Measurements from ENCODE around the gene SAMD5. TPM values are rescaled to one million over a fixed set of nuclear protein-coding genes. Genes with fewer than 3 reads are reported as not detected.

SAMD5 gene
- total and polyA plus RNA-seq, 2 donors (not counting 1 experiment from before 2014, with no cell fraction given), result 4.0 to 5.9 TPM

DNA sequence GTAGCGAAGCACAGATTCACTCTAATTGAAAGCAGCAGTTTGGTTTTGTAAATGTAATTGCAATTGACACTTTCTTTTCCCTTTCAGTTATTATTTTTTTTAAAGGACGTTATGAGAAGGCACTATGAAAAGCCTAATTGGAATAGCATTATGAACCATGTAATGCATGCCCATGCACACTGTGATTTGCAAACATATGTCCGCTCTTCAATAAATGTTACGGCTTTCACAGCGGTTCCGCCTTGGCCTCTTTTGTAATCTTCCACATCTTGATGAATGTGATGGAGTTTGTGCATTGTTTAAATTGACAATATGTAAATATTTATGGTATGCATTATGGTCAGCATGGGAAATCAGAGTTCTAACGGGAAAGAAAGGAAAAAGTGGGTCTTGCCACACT lies 61.3 kb downstream of the SAMD5 start:
- Histone ChIP-seq H3K36me3 (ENCODE audit: control insufficient read depth, insufficient read depth, low read length) (no peaks in the 10 kb centered on the region), H3K27me3 (ENCODE audit: control insufficient read depth, insufficient read depth, low read length) (no peaks in the 10 kb centered on the region), H3K9me3 (ENCODE audit: control insufficient read depth, insufficient read depth, low read depth, low read length) (no peaks in the 10 kb centered on the region), H3K4me1 (ENCODE audit: control insufficient read depth, extremely low read depth, insufficient read depth, low read length) (no peaks in the 10 kb centered on the region), H3K79me2 (ENCODE audit: control insufficient read depth, insufficient read depth, low read length) (no peaks in the 10 kb centered on the region), H3K4me2 (ENCODE audit: extremely low read depth, insufficient read depth, low read length) (no peak overlapping the region), H3K27ac (ENCODE audit: insufficient read depth, low read length) (no peak overlapping the region), H3K4me3 (replicated peaks in 1 of 4; ENCODE audit: control extremely low read depth in 1 of 4, insufficient read depth in 1 of 4, low read depth in 3 of 4, low read length in 4 of 4) (no peak overlapping the region), H2AFZ (ENCODE audit: low read length) (no peak overlapping the region), H4K20me1 (ENCODE audit: control insufficient read depth, extremely low read depth, insufficient read depth, low read length) (no peaks in the 10 kb centered on the region), H3K9ac (ENCODE audit: insufficient read depth, low read length) (no peak overlapping the region)
- DNase-seq (ENCODE audit: low read depth in 2 of 2), result no peak
- TF ChIP-seq, protein P1, sequence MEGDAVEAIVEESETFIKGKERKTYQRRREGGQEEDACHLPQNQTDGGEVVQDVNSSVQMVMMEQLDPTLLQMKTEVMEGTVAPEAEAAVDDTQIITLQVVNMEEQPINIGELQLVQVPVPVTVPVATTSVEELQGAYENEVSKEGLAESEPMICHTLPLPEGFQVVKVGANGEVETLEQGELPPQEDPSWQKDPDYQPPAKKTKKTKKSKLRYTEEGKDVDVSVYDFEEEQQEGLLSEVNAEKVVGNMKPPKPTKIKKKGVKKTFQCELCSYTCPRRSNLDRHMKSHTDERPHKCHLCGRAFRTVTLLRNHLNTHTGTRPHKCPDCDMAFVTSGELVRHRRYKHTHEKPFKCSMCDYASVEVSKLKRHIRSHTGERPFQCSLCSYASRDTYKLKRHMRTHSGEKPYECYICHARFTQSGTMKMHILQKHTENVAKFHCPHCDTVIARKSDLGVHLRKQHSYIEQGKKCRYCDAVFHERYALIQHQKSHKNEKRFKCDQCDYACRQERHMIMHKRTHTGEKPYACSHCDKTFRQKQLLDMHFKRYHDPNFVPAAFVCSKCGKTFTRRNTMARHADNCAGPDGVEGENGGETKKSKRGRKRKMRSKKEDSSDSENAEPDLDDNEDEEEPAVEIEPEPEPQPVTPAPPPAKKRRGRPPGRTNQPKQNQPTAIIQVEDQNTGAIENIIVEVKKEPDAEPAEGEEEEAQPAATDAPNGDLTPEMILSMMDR (conservative IDR thresholded peaks at IDR 0.05 in 1 of 2, IDR thresholded peaks at IDR 0.05 in 1 of 2; ENCODE audit: low read depth in 1 of 2, low read length in 2 of 2), result no peak
- no peak for TF ChIP-seq EZH2 (IDR thresholded peaks at IDR 0.05; ENCODE audit: low read length, missing control alignments)

DNA sequence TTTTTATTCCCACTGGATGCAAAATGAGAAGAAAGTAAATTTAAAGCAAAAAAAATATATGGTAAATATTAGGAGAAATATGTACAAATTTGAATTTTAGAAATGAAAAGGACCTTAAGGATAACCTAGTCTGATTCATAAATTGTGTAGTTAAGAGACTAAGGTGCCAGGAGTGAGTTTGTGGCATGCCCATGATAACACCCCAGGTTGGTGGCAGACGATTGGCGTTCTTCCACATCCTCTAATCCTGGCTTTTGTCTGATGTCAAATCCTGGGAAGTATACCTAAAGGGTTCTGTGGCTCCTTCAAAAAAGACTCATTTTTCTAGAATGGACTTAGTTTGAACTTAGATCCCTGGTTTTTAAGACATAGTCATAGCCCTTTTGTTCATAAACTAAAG lies 62.2 kb downstream of the SAMD5 start:
- no peak overlapping the region for H3K9ac ChIP-seq (ENCODE audit: insufficient read depth, low read length)
- no peaks in the 10 kb centered on the region for H3K36me3 ChIP-seq (ENCODE audit: control insufficient read depth, insufficient read depth, low read length)
- no peak overlapping the region for H2AFZ ChIP-seq (ENCODE audit: low read length)
- H3K9me3 ChIP-seq (ENCODE audit: control insufficient read depth, insufficient read depth, low read depth, low read length), result no peaks in the 10 kb centered on the region
- DNase-seq (ENCODE audit: low read depth in 2 of 2), result no peak
- TF ChIP-seq, protein P1 (conservative IDR thresholded peaks at IDR 0.05 in 1 of 2, IDR thresholded peaks at IDR 0.05 in 1 of 2; ENCODE audit: low read depth in 1 of 2, low read length in 2 of 2), result no peak
- TF ChIP-seq EZH2 (IDR thresholded peaks at IDR 0.05; ENCODE audit: low read length, missing control alignments), result no peak
- H3K4me3 ChIP-seq (replicated peaks in 1 of 4; ENCODE audit: control extremely low read depth in 1 of 4, insufficient read depth in 1 of 4, low read depth in 3 of 4, low read length in 4 of 4), result no peak overlapping the region
- H3K79me2 ChIP-seq (ENCODE audit: control insufficient read depth, insufficient read depth, low read length), result no peaks in the 10 kb centered on the region
- H3K4me1 ChIP-seq (ENCODE audit: control insufficient read depth, extremely low read depth, insufficient read depth, low read length), result no peaks in the 10 kb centered on the region
- no peaks in the 10 kb centered on the region for H3K27me3 ChIP-seq (ENCODE audit: control insufficient read depth, insufficient read depth, low read length)
- H4K20me1 ChIP-seq (ENCODE audit: control insufficient read depth, extremely low read depth, insufficient read depth, low read length), result no peaks in the 10 kb centered on the region
- H3K27ac ChIP-seq (ENCODE audit: insufficient read depth, low read length), result no peak overlapping the region
- no peak overlapping the region for H3K4me2 ChIP-seq (ENCODE audit: extremely low read depth, insufficient read depth, low read length)

DNA sequence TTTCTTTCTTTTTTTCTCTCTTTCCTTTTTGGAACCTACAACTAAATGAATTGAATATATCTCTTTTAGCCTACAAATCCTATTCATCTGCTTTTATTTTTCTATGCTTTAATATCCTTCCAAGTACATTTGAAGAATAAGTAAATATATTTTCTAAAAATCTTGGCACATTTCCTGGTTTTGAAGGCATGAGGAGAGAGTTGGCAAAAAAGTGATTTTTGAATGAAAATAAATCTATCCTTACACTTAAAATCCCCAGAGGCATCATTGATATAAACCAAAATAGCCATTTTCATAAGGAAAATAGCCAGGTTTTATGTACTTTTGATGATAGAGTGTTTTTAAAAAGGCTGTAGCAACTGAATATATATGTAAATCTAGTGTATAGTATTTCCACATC lies 69.0 kb downstream of the SAMD5 start:
- DNase-seq (ENCODE audit: low read depth in 2 of 2), result peak in 1 of 2 donors; percentile 53
- Histone ChIP-seq H3K4me3 (replicated peaks in 1 of 4; ENCODE audit: control extremely low read depth in 1 of 4, insufficient read depth in 1 of 4, low read depth in 3 of 4, low read length in 4 of 4) (no peak overlapping the region), H3K9me3 (ENCODE audit: control insufficient read depth, insufficient read depth, low read depth, low read length) (no peaks in the 10 kb centered on the region), H4K20me1 (ENCODE audit: control insufficient read depth, extremely low read depth, insufficient read depth, low read length) (no peaks in the 10 kb centered on the region), H3K4me1 (ENCODE audit: control insufficient read depth, extremely low read depth, insufficient read depth, low read length) (no peaks in the 10 kb centered on the region), H3K9ac (ENCODE audit: insufficient read depth, low read length) (no peak overlapping the region), H3K79me2 (ENCODE audit: control insufficient read depth, insufficient read depth, low read length) (no peaks in the 10 kb centered on the region), H3K36me3 (ENCODE audit: control insufficient read depth, insufficient read depth, low read length) (no peaks in the 10 kb centered on the region), H3K4me2 (ENCODE audit: extremely low read depth, insufficient read depth, low read length) (no peak overlapping the region), H2AFZ (ENCODE audit: low read length) (no peak overlapping the region), H3K27ac (ENCODE audit: insufficient read depth, low read length) (no peak overlapping the region), H3K27me3 (ENCODE audit: control insufficient read depth, insufficient read depth, low read length) (no peaks in the 10 kb centered on the region)
- TF ChIP-seq, protein P1 (conservative IDR thresholded peaks at IDR 0.05 in 1 of 2, IDR thresholded peaks at IDR 0.05 in 1 of 2; ENCODE audit: low read depth in 1 of 2, low read length in 2 of 2), result no peak
- TF ChIP-seq EZH2 (IDR thresholded peaks at IDR 0.05; ENCODE audit: low read length, missing control alignments), result no peak
